Stimulated activated memory B cell treated with anti-CD40 and anti-IgM and Interleukin-4, amounts not matched to agents 10 μg/mL and 1 μg/mL and 100 μg/mL, for 72 hours (primary cell): ENCODE results near the gene GJA3.

Experiments
- ATAC-seq: fragments of 150-1000 bp; cut with Tn5 transposase; 2 replicates; pipeline ENCODE4 v1.10.0; 2021
- H3K27ac Mint-ChIP-seq: one replicate; pipeline ENCODE4 v1.8.0; 2022; ENCODE audit warnings: mild to moderate bottlenecking, mixed read lengths
- H3K27me3 Mint-ChIP-seq: one replicate; pipeline ENCODE4 v1.8.0; 2022; ENCODE audit warnings: mixed read lengths
- H3K36me3 Mint-ChIP-seq: one replicate; pipeline ENCODE4 v1.8.0; 2022; ENCODE audit warnings: mixed read lengths
- H3K4me1 Mint-ChIP-seq: one replicate; pipeline ENCODE4 v1.8.0; 2022; ENCODE audit warnings: mixed read lengths
- H3K4me3 Mint-ChIP-seq: one replicate; pipeline ENCODE4 v1.8.0; 2022; ENCODE audit warnings: mild to moderate bottlenecking, moderate library complexity, mixed read lengths
- H3K9me3 Mint-ChIP-seq: one replicate; pipeline ENCODE4 v1.8.0; 2022; ENCODE audit warnings: mixed read lengths

Gene GJA3

DNA sequence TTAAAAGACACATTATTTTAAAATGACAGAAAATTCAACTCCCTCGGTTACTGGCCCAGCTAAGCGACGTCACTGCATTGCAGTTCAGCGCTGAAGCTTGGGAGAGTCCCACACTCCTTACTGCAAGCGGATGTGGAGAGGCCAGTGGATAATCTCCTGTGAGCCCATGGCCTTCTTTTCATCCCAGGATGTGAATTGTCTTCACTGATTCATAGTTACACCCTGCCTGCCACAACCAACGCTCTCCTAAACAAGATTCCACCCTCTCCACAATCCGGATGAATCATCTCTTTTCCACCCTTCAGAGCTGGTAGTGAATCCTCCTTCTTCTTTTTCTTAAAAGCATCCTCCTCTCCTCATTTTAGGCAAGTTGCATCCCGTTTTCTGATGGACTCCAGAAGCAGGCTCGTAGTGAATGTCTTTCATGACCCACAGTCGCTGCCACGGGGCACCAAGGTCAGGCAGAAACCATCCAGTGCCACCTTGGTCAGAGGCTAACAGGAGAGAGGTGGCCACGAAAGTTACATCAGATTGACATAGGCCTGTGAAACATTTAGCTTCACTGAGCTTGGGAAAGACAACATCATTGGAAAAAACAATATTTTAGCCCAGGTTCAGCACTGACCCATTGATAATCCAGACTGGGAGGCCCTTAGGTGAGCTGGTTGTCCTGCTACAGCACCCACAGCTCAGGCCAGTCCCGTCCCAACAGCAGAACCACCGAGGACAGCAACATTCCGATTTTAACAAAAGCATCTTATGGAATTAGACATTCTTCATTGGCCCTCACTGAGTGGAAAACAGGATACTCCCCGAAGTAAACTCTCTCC, 29.8 kb upstream of the GJA3 start:
- H3K27me3 Mint-ChIP-seq: peaks cover 43% of the 10 kb centered on the region
- H3K4me1 Mint-ChIP-seq: peaks cover 26% of the 10 kb centered on the region
- H3K9me3 Mint-ChIP-seq: no peaks in the 10 kb centered on the region
- no peak for ATAC-seq
- H3K36me3 Mint-ChIP-seq: no peaks in the 10 kb centered on the region
- no peak overlapping the region for H3K27ac Mint-ChIP-seq
- H3K4me3 Mint-ChIP-seq: no peak overlapping the region

DNA sequence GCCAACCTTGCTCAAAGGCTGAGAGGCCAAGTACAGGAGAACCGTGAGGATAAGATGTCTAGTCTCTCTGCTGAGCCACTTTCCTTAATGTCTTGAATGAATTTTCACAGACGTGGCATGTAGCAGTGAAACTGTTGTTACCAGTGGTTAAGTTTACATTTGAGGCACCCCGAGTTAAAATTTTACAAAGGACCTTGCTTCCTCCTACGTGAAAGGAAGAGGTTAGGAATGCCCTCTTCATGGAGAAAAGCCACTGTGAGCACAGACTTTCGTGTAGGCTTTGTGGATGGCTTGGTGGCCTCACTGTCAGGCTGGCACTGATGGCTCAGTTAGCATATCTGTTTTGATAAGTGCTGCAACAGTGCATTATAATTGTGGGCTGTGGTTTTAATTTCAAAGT, 29.2 kb upstream of the GJA3 start:
- no peak for ATAC-seq
- H3K36me3 Mint-ChIP-seq: no peaks in the 10 kb centered on the region
- H3K4me3 Mint-ChIP-seq: no peak overlapping the region
- no peak overlapping the region for H3K27ac Mint-ChIP-seq
- no peaks in the 10 kb centered on the region for H3K9me3 Mint-ChIP-seq
- H3K4me1 Mint-ChIP-seq: peaks cover 26% of the 10 kb centered on the region
- peaks cover 37% of the 10 kb centered on the region for H3K27me3 Mint-ChIP-seq

DNA sequence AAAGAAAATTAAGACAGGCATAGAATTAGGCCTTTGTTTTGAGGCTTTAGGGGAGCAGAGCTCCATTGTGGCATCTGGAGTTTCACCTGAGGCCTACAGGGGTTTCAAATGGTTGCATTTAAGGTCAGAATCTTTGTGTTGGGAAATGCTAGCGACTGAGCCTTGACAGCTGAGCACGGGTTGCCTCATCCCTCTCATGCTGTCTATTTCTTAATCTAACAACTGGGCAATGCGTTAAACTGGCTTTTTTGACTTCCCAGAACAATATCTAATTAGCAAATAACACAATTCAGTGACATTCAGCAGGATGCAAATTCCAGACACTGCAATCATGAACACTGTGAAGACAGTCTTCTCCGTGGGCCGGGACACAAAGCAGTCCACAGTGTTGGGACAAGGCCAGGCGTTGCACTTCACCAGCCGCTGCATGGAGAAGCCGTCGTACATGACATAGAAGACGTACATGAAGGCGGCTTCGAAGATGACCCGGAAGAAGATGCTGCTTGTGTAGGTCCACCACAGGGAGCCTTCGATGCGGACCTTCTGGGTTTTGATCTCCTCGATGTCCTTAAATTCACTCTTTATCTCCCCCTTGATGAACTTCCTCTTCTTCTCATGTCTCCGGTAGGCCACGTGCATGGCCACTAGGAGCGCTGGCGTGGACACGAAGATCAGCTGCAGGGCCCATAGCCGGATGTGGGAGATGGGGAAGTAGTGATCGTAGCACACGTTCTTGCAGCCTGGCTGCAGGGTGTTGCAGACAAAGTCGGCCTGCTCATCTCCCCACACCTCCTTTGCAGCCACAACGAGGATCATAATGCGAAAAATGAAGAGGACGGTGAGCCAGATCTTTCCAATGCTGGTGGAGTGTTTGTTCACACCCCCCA, 28.1 kb upstream of the GJA3 start:
- H3K4me3 Mint-ChIP-seq: no peak overlapping the region
- H3K27ac Mint-ChIP-seq: no peak overlapping the region
- ATAC-seq: no peak
- H3K27me3 Mint-ChIP-seq: peaks cover 26% of the 10 kb centered on the region
- H3K4me1 Mint-ChIP-seq: peaks cover 15% of the 10 kb centered on the region
- H3K9me3 Mint-ChIP-seq: no peaks in the 10 kb centered on the region
- no peaks in the 10 kb centered on the region for H3K36me3 Mint-ChIP-seq

DNA sequence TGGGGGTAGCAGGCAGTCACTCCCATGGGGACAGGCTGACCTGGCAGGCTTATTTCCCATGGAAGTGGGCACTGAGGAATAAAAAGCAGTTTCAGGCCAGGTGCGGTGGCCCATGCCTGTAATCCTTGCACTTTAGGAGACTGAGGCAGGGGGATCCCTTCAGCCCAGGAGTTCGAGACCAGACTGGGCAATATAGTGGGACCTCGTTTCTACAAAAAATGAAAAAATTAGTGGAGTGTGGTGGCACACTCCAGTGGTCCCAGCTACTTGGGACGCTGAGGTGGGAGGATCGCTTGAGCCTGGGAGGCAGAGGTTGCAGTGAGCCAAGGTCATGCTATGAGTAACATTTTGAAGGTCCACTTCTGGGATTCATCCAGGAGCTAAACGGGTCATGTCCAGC, 25.9 kb upstream of the GJA3 start:
- no peak overlapping the region for H3K27ac Mint-ChIP-seq
- H3K4me3 Mint-ChIP-seq: no peak overlapping the region
- H3K36me3 Mint-ChIP-seq: no peaks in the 10 kb centered on the region
- peaks cover 14% of the 10 kb centered on the region for H3K27me3 Mint-ChIP-seq
- peaks cover 2% of the 10 kb centered on the region for H3K4me1 Mint-ChIP-seq
- H3K9me3 Mint-ChIP-seq: no peaks in the 10 kb centered on the region
- ATAC-seq: no peak

DNA sequence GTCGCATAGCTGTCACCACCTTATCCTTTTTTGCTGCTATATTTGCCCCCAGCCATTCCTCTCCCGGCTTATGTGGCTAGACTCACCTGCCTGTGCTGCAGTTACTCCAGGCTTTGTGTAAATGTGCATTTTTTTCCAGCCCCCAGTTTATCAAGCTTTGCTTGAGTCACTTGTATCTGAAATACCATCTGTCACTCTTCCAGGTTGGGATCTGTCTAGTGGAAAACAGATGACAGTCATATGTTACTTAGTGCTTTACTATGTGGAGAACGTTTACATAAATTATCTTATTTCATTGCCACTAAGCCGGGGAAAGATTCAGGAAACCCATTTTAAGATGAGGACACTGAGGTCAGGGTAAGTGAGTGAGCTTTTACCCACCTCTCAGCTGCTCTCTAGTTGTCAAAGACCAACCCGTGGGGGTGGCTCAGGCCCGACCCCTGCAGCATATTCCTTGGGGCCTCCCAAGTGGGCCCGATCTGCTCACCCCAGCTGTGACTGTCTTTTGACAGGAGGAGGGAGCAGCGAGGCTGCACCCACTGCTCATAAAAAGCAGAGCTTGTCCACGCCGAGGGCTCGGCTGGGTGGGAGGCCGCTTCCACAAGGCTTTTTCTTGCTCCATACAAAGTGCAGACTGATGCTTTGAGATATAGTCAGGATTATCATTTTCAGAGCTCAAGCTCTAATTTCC, 24.7 kb upstream of the GJA3 start:
- H3K27me3 Mint-ChIP-seq: peaks cover 12% of the 10 kb centered on the region
- H3K27ac Mint-ChIP-seq: no peak overlapping the region
- H3K9me3 Mint-ChIP-seq: no peaks in the 10 kb centered on the region
- no peak for ATAC-seq
- H3K36me3 Mint-ChIP-seq: no peaks in the 10 kb centered on the region
- no peaks in the 10 kb centered on the region for H3K4me1 Mint-ChIP-seq
- no peak overlapping the region for H3K4me3 Mint-ChIP-seq

DNA sequence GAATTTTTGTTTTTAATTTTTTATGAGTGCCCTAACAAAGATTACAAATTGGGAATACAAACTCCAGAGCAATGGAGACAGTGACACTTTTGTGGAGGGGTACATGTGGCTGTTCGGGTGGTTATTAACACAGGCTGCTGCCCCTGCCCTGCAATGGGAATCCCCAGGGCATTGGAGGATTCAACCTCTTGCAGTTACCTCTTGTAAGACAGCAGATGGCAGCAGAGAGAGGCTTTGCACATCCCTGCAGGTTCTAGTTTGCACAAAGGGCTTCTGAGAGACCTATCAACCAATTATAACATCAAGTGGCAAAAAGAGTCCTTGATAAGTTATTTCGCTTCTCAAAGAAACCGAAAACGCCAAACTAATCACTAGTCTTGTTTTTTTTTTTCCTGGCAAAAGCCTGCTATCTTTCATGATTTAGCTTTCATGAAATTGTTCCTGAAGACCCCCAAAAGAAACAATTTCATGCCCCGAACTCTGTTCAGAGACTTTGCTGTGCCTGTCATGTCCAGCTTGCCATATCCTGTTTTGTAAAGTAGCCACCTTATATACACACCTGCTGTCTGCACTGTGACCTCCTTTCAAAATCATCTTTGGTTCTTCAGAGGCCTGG, 21.5 kb upstream of the GJA3 start:
- no peaks in the 10 kb centered on the region for H3K36me3 Mint-ChIP-seq
- no peaks in the 10 kb centered on the region for H3K9me3 Mint-ChIP-seq
- no peaks in the 10 kb centered on the region for H3K4me1 Mint-ChIP-seq
- peaks cover 41% of the 10 kb centered on the region for H3K27me3 Mint-ChIP-seq
- H3K4me3 Mint-ChIP-seq: no peak overlapping the region
- peak; percentile 77 for ATAC-seq
- no peak overlapping the region for H3K27ac Mint-ChIP-seq

DNA sequence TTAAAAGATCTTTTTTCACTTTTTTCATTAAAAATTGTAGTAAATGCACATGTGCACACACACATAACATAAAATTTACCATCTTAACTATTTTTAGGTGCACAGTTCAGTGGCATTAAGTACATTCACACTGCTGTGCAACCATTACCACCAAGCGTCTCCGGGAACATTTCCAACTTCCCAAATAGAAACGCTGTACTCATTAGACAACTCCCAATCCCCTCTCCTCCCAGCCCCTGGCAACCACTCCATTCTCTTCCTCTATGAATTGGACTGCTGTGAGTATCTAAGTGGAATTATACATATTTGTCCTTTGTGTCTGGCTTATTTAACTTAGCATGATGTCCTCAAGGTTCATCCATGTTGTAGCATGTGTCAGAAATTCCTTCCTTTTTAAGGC, 20.3 kb upstream of the GJA3 start:
- H3K27me3 Mint-ChIP-seq: peaks cover 53% of the 10 kb centered on the region
- H3K4me3 Mint-ChIP-seq: no peak overlapping the region
- no peaks in the 10 kb centered on the region for H3K4me1 Mint-ChIP-seq
- H3K36me3 Mint-ChIP-seq: no peaks in the 10 kb centered on the region
- no peak for ATAC-seq
- H3K27ac Mint-ChIP-seq: no peak overlapping the region
- H3K9me3 Mint-ChIP-seq: no peaks in the 10 kb centered on the region

DNA sequence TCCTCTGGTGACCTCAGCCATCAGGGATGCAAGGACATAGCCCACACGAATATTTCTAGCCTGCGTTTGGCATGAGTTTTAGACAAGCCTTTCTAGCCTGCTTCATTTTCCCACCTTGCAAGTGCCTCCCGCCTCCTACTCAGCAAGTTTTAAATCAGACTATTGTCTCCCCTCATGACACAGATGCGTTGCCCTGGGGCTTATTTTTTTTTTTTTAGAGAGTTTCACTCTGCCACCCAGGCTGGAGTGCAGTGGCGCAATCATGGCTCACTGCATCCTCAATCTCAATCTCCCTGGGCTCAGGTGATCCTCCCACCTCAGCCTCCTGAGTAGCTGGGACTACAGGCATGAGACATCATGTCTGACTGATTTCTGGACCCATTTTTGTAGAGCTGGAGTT, 17.3 kb upstream of the GJA3 start:
- Mint-ChIP-seq H3K4me1 (peaks cover 20% of the 10 kb centered on the region), H3K9me3 (no peaks in the 10 kb centered on the region), H3K36me3 (no peaks in the 10 kb centered on the region)

DNA sequence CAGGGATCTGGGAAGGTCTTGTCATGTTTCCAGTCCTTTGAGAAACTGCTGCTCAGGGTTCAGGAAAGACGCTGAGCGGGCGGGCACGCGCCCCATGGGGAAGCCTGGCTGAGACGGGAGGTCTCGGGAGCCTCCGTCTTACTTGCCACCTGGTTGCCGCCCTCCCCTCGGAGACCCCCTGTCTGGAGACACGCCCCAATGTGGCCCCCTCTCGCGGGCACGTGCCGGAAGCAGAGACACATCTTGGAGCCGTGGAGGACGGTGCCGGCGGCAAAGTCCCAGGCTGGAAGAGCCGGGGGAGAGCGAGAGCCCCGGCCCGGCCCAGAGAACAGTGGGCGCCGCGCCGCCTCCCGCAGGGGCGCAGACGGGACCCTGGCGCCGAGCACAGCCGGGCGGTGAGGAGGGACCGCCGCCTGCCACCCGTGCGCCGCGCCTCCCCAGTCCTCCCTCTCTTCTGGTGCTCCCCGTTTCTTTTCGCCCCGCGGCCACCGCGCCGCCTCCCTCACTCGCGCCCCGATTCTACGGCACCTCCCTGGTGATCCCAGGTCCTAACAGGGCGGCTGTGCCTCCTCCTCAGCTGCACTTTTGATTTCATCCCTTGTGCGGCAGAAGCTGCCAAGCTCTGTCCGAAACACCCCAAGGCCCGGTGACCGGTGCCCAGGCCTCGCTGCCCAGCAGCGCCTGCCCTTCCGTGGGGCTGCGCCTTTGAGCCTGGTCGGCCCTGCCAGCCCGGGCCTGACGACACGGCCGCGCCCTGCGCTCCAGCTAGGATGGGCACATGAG, 16.4 kb upstream of the GJA3 start:
- no peaks in the 10 kb centered on the region for H3K36me3 Mint-ChIP-seq
- peaks cover 60% of the 10 kb centered on the region for H3K27me3 Mint-ChIP-seq
- no peak overlapping the region for H3K27ac Mint-ChIP-seq
- H3K4me1 Mint-ChIP-seq: peaks cover 20% of the 10 kb centered on the region
- no peaks in the 10 kb centered on the region for H3K9me3 Mint-ChIP-seq
- no peak overlapping the region for H3K4me3 Mint-ChIP-seq
- no peak for ATAC-seq

More for the DNA sequence above, 17.3 kb upstream of the GJA3 start:
- Mint-ChIP-seq H3K27ac (no peak overlapping the region), H3K27me3 (peaks cover 60% of the 10 kb centered on the region), H3K4me3 (no peak overlapping the region)
- ATAC-seq: no peak

DNA sequence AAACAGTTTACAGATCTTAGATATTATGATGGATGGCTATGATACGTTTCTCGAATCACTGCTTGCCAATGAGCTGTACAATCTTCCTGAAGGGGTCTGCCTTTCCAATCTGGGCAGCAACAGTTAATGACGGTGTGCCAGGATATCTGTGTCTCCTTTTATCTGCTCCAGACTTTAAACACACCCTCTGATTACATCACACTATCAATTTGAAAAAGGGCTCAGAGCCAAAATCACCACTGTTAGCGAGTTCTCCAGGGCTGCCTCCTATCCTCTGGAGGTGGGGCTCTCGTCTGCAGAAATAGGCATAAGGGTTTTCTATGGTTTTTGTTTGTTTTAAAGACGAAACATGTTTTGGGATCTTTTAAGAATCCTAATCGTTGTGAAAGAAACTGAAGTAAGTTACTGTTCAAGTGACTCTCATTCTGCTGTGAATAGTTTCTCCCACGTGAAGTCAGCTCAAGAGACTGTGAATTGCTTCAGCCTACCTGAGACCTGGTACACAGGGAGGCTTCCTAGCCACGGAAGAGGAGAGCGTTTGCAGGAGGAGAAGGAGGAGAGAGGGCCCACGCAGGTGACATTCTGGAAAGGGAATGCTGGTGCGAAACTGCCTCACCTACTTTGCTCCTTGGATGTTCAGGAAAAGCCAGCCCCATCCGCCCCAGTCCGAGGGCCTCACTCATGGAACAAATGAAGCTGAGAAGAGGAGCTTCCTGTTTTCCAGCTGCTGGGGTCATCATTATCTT, 15.2 kb upstream of the GJA3 start:
- no peaks in the 10 kb centered on the region for H3K36me3 Mint-ChIP-seq
- H3K27me3 Mint-ChIP-seq: peaks cover 56% of the 10 kb centered on the region
- H3K9me3 Mint-ChIP-seq: no peaks in the 10 kb centered on the region
- H3K27ac Mint-ChIP-seq: no peak overlapping the region
- H3K4me3 Mint-ChIP-seq: no peak overlapping the region
- no peak for ATAC-seq
- H3K4me1 Mint-ChIP-seq: peaks cover 24% of the 10 kb centered on the region

DNA sequence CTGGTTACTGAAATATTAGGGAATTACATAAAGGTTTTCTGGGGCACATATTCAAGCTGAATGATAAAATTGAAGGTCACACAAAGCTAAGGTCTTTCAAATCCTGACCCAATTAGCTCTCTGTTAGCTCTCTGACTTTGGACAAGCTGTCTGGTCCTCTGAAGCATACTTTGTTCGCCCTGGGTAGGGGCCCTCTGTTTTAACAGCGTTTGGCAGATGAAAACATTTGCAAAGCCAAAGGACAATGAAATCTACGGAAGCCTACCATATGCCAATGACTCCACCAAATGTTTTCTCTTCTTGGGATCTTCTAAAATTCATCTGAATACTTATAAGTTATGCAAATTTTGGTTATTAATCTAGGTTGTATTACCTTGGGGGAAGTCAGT, 14.5 kb upstream of the GJA3 start:
- peaks cover 31% of the 10 kb centered on the region for H3K4me1 Mint-ChIP-seq
- H3K4me3 Mint-ChIP-seq: no peak overlapping the region
- ATAC-seq: no peak
- H3K9me3 Mint-ChIP-seq: no peaks in the 10 kb centered on the region
- H3K36me3 Mint-ChIP-seq: no peaks in the 10 kb centered on the region
- H3K27me3 Mint-ChIP-seq: peaks cover 54% of the 10 kb centered on the region
- no peak overlapping the region for H3K27ac Mint-ChIP-seq

DNA sequence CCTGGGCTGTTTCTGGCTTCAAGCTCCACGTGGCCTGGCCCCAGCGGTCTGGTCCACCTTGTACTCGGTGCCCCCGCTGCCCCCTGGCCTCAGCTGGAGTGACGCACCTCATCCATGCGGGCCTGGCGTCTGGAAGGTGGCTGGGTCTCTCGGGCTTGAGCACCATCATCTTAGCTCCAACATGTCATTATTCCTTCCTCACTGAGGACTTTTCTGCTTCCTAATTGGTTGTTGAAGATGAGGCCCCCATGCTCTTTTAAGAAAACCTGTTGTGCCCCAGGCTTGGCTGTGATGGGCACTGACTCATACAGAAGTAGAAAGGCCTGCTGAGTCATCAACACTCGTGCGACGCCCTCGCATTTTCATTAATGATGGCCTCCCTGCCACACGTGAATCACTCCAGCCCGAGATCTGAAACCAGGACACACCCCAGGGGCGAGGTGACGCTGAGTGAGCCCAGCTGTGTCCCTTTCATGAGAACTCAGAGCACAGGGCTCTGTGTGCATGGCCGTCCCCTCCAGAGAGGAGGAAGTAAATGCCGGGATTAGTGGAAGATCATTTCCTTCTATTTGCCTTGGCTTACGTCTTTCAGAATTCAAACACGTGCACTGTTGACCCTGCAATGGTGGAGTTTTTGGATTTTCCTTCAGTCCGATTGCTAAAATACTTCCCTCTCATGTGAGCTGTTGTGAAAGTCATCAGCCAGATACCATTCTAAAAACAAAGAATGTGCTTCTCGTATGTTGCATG, 14.0 kb upstream of the GJA3 start:
- Mint-ChIP-seq H3K4me3 (no peak overlapping the region), H3K4me1 (peaks cover 31% of the 10 kb centered on the region), H3K27me3 (peaks cover 53% of the 10 kb centered on the region), H3K27ac (no peak overlapping the region), H3K9me3 (no peaks in the 10 kb centered on the region), H3K36me3 (no peaks in the 10 kb centered on the region)
- ATAC-seq: peak; percentile 93

DNA sequence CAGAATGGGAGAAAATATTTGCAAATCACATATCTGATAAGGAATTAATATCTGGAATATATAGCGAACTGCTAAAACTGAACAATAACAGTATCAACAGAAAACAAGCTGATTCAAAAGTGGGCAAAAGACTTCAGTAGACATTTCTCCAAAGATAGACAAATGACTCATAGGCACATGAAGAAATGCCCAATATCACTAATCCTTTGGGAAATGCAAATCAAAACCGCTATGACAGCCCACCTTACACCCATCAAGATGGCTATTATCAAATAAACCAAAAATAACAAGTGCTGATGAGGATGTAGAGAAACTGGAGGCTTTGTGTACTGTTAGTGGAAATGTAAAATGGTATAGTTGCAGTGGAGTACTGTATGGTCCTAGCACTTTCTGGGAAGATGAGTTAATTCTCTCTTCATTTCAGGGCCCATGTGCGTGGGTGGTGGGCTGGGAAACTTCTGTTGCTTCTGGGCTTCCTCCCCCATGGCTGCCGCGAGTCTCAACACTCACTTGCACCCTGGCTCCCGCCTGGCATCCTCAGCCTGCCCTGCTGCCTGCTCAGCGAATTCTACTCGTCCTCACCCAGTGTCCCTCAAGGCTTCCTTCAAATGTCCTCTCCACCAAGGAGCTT, 12.4 kb upstream of the GJA3 start:
- Mint-ChIP-seq H3K9me3 (no peaks in the 10 kb centered on the region), H3K27ac (no peak overlapping the region), H3K4me3 (no peak overlapping the region), H3K36me3 (no peaks in the 10 kb centered on the region), H3K27me3 (peaks cover 51% of the 10 kb centered on the region), H3K4me1 (peaks cover 31% of the 10 kb centered on the region)
- ATAC-seq: no peak
